Type B pancreatic cell (in vitro differentiated cells): Measurements from ENCODE around the gene BBS9. TPM values are rescaled to one million over a fixed set of nuclear protein-coding genes. Genes with fewer than 3 reads are reported as not detected.

Source experiments
- DNase-seq: peaks from one replicate; pipeline ENCODE4 v3.0.0; 2021; ENCODE audit warnings: mixed read lengths; ENCODE audit not compliant: unreplicated experiment; ENCODE audit errors: extremely low spot score
- H3K27ac Mint-ChIP-seq: 2 replicates; pipeline ENCODE4 v1.8.0; 2021; ENCODE audit warnings: mild to moderate bottlenecking, mixed read lengths
- H3K27me3 Mint-ChIP-seq: 2 replicates; pipeline ENCODE4 v1.8.0; 2021; ENCODE audit warnings: mixed read lengths
- H3K36me3 Mint-ChIP-seq: 2 replicates; pipeline ENCODE4 v1.8.0; 2021; ENCODE audit warnings: mixed read lengths
- H3K4me1 Mint-ChIP-seq: one replicate; pipeline ENCODE4 v1.8.0; 2021; ENCODE audit warnings: mixed read lengths; ENCODE audit not compliant: unreplicated experiment
- H3K4me3 Mint-ChIP-seq: 2 replicates; pipeline ENCODE4 v1.8.0; 2021; ENCODE audit warnings: mild to moderate bottlenecking, mixed read lengths
- H3K9me3 Mint-ChIP-seq: 2 replicates; pipeline ENCODE4 v1.8.0; 2021; ENCODE audit warnings: mixed read lengths
- CTCF ChIP-seq: fragments of 200-600 bp; sonication (generic); conservative IDR thresholded peaks from 2 replicates; pipeline ENCODE4 v1.5.0; 2021; ENCODE audit warnings: antibody characterized with exemption, mild to moderate bottlenecking
- total RNA-seq: library from RNA; stranded (reverse); gene quantifications from 2 replicates; pipeline ENCODE4 v1.2.1, GENCODE V29; 2021; ENCODE audit warnings: low replicate concordance

Gene BBS9
- total RNA-seq, 1 donor from 2014 or later = 19.7 TPM

GRCh38 chr7:33604056-33604455, 474.7 kb downstream of the BBS9 start:
- Mint-ChIP-seq H3K4me1 (peaks cover 5% of the 10 kb centered on the region), H3K27me3 (no peaks in the 10 kb centered on the region), H3K4me3 (no peak overlapping the region), H3K36me3 (no peaks in the 10 kb centered on the region), H3K9me3 (no peaks in the 10 kb centered on the region), H3K27ac (no peak overlapping the region)
- no peak for TF ChIP-seq CTCF
- no peak for DNase-seq

GRCh38 chr7:33610918-33611317, 481.6 kb downstream of the BBS9 start:
- Mint-ChIP-seq H3K9me3 (no peaks in the 10 kb centered on the region), H3K27me3 (no peaks in the 10 kb centered on the region), H3K4me3 (no peak overlapping the region), H3K27ac (no peak overlapping the region), H3K4me1 (no peaks in the 10 kb centered on the region), H3K36me3 (no peaks in the 10 kb centered on the region)
- TF ChIP-seq CTCF = no peak
- DNase-seq = no peak

- H3K36me3 Mint-ChIP-seq = no peaks in the 10 kb centered on the region
- no peak overlapping the region for H3K4me3 Mint-ChIP-seq
- no peak overlapping the region for H3K27ac Mint-ChIP-seq
- no peaks in the 10 kb centered on the region for H3K27me3 Mint-ChIP-seq
- no peak for DNase-seq
- H3K9me3 Mint-ChIP-seq = peaks cover 1% of the 10 kb centered on the region
- TF ChIP-seq CTCF = no peak
- H3K4me1 Mint-ChIP-seq = no peaks in the 10 kb centered on the region
Observed at GRCh38 chr7:33612442-33612841, 483.1 kb downstream of the BBS9 start.

- no peak overlapping the region for H3K27ac Mint-ChIP-seq
- no peaks in the 10 kb centered on the region for H3K4me1 Mint-ChIP-seq
- H3K4me3 Mint-ChIP-seq = no peak overlapping the region
- H3K36me3 Mint-ChIP-seq = no peaks in the 10 kb centered on the region
- TF ChIP-seq CTCF = no peak
- no peaks in the 10 kb centered on the region for H3K27me3 Mint-ChIP-seq
- DNase-seq = no peak
- peaks cover 4% of the 10 kb centered on the region for H3K9me3 Mint-ChIP-seq
Observed at GRCh38 chr7:33614357-33615117, 485.2 kb downstream of the BBS9 start.

GRCh38 chr7:33616752-33617151, 487.4 kb downstream of the BBS9 start:
- DNase-seq = no peak

More at GRCh38 chr7:33616752-33617151, 487.4 kb downstream of the BBS9 start:
- H3K27me3 Mint-ChIP-seq = no peaks in the 10 kb centered on the region
- H3K4me1 Mint-ChIP-seq = no peaks in the 10 kb centered on the region
- no peak overlapping the region for H3K27ac Mint-ChIP-seq
- H3K9me3 Mint-ChIP-seq = peaks cover 4% of the 10 kb centered on the region
- H3K36me3 Mint-ChIP-seq = no peaks in the 10 kb centered on the region
- H3K4me3 Mint-ChIP-seq = no peak overlapping the region
- TF ChIP-seq CTCF = no peak
